ENCODE measurements around the gene UTS2. TPM values are rescaled to one million over a fixed set of nuclear protein-coding genes. Genes with fewer than 3 reads are reported as not detected.

The UTS2 gene
- total RNA-seq, 1 donor from 2014 or later: not detected

DNA sequence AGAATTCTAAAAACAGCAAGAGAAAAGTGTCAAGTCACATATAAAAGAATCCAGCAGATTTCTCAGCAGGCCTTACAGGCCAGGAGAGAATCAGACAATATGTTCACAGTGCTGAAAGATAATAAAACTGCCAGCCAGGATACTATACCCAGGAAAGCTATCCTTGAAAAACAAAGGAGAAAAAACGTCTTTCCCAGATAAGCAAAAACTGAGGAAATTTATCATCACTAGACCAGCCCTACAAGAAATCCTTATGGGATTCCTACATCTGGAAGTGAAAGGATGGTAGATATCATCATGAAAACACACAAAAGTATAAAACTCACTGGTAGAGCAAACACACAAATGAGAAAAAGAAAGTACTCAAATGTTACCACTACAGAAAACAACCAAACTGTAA, 25.2 kb upstream of the UTS2 start:
- TF ChIP-seq, protein P1, sequence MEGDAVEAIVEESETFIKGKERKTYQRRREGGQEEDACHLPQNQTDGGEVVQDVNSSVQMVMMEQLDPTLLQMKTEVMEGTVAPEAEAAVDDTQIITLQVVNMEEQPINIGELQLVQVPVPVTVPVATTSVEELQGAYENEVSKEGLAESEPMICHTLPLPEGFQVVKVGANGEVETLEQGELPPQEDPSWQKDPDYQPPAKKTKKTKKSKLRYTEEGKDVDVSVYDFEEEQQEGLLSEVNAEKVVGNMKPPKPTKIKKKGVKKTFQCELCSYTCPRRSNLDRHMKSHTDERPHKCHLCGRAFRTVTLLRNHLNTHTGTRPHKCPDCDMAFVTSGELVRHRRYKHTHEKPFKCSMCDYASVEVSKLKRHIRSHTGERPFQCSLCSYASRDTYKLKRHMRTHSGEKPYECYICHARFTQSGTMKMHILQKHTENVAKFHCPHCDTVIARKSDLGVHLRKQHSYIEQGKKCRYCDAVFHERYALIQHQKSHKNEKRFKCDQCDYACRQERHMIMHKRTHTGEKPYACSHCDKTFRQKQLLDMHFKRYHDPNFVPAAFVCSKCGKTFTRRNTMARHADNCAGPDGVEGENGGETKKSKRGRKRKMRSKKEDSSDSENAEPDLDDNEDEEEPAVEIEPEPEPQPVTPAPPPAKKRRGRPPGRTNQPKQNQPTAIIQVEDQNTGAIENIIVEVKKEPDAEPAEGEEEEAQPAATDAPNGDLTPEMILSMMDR (conservative IDR thresholded peaks at IDR 0.05; ENCODE audit: low read depth, low read length): no peak
- DNase-seq (ENCODE audit: low read depth): no peak
- H3K4me3 ChIP-seq (ENCODE audit: low read depth, low read length): no peak overlapping the region

DNA sequence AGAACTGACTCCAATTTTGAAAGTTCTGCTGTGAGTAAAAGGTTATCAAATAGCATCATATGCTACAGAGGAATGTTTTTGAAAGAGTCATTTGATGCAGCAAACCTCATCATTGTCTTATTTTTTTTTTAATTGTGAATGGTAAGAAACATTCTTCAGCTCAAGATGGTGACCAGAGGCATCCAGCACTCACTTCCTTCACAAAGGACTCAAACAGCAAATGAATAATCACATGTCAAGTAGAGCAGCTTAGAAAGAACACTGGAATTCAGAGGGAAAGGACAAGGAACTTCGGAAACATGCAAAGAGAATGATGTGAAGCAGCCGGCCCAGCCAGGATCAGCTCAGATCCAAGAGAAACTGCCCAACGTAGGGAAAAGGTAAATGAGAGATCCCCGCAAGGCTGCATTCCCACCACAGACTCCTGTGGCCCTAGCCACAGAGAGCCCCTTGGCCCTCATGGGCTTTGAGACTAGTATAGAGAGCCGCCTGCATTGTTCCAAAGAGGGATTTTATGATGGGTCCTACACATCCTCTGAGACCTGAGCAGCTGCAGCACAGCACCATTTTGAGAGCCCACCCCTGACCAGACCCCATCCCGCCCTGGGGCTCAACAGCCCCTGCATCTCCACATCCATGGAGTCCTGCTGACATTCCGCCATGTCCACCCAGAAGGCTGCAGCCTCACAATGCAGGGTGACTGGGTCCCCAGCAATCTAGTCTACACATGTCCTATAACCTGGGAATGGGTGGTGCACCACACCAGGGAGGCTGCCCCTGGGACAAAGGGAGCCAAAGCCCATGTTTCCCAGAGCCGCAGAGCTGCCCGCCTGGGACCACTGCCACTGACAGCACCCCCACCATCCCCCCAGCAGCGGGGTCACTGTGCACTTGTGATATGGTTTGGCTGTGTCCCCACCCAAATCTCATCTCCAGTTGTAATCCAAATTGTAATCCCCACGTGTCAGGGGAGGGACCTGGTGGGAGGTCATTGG, 21.2 kb upstream of the UTS2 start:
- DNase-seq (ENCODE audit: low read depth): no peak
- no peak overlapping the region for H3K4me3 ChIP-seq (ENCODE audit: low read depth, low read length)
- TF ChIP-seq, protein P1 (conservative IDR thresholded peaks at IDR 0.05; ENCODE audit: low read depth, low read length): no peak

DNA sequence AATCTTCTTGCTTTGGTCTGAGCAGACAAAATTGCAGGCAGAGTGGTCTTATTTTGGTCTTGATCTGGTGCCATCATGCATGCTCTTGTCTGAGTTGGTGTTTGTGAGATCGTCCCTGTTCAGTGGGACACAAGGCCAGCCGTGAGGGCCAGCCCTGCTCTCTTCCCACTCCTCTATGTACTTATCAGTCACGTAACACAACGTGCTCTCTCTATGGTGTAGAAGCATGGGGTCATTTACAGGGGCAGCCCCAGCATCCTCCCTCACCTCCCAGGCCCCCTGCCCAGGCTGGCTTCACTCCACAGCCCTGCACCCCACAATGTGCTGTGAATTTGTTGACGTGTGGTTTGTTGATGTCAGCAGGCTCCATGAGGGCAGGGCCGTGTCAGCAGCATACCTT, 18.3 kb upstream of the UTS2 start:
- no peak for DNase-seq (ENCODE audit: low read depth)
- TF ChIP-seq, protein P1 (conservative IDR thresholded peaks at IDR 0.05; ENCODE audit: low read depth, low read length): no peak
- H3K4me3 ChIP-seq (ENCODE audit: low read depth, low read length): no peak overlapping the region

DNA sequence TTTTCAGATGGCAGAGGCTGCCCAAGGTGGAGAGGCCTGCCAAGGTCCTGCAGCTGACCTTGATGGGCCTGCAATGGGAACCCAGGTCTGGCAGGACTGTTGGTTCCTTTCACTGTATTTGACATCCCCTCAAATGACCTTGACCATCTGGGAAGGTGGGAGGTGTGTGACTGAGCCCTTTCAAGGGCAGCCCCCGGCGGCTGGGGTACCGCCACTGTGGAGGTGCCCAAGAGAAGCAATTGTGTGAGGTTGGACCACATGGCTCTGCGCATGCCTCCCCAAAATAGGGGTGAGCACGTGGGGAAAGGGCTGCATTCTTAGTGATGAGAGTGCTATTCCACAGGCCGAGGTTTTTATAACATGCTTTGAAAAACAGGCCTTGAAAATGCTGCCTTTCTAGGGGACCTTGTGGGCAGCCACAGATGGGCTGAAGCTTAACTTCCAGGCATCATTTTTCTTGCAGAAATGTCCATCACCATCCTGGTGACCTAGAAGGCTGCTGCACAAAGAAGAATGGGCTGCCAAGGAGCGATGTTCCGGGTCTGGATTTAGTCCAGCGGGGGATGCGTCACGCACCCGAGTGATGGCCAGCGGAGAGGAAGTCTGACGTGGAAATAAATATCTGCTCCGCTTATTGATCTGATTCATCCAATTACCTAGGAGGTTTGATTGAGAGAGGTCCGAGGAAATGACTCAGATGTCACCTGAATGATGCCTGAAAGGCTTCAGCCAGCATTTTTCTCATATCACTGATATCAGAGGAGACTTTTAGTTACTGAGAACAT, 16.5 kb upstream of the UTS2 start:
- no peak for DNase-seq (ENCODE audit: low read depth)
- TF ChIP-seq, protein P1 (conservative IDR thresholded peaks at IDR 0.05; ENCODE audit: low read depth, low read length): no peak
- H3K4me3 ChIP-seq (ENCODE audit: low read depth, low read length): no peak overlapping the region

DNA sequence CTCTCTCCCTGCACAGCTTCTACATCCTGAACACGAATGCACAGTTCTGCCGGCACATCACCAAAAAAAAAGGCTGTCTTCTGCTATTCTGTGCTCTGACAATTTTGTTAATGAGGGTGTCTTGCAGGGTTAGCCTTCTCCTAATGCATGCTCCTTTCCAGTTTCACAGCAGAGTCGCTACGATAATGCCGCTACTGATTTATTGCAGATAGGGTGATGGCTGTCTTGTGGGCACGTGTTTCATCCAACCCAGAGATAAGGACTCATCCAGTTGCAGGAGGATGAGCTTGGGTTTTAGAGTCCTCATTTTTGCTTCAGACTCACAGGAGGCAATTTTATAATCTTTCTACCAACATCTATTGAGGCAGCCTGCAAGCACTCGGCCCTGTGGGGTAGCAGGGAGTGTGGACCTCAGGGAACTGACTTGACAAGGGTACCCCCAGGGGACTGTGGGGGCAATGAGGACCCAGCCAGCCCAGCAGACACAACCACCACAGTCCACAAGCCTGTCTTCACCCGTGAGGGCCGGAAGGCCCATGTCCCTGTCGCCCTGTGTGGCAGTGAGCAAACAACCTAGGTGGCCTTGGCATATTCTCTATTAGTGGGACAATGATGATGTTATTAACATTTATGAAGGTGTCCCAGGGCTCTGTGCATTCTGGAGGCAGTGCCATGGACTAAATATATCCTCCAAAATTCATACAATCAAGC, 15.4 kb upstream of the UTS2 start:
- H3K4me3 ChIP-seq (ENCODE audit: low read depth, low read length): no peak overlapping the region
- TF ChIP-seq, protein P1 (conservative IDR thresholded peaks at IDR 0.05; ENCODE audit: low read depth, low read length): no peak
- DNase-seq (ENCODE audit: low read depth): no peak

DNA sequence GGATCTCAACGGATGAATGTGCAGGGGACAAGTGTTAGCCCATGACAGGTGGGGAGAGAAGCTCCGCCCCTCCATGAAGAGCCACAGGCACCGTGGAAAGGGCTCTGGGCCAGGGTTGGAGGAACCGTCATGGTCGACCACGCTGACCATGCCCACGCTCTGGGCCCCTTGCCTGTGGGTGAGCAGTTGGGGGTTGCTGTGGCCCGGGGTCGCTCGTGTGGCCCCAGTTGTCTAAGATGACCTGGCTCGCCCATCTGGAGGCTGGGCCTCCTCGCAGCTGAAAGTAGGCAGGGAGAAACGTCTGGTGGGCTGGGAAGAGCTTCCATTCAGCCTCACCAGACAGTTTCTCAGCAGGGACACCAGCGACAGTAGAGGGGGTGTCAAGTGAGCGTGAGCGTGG, 13.1 kb upstream of the UTS2 start:
- TF ChIP-seq, protein P1 (conservative IDR thresholded peaks at IDR 0.05; ENCODE audit: low read depth, low read length): no peak
- no peak overlapping the region for H3K4me3 ChIP-seq (ENCODE audit: low read depth, low read length)
- no peak for DNase-seq (ENCODE audit: low read depth)
